Activated naive CD4-positive, alpha-beta T cell (primary cell): ENCODE results near the gene TMEM120B.

Experiments used
- DNase-seq, 4 experiments: peaks; one replicate each; lab custom pipeline; 2025; lab: John Stamatoyannopoulos, UW

The TMEM120B gene

DNA sequence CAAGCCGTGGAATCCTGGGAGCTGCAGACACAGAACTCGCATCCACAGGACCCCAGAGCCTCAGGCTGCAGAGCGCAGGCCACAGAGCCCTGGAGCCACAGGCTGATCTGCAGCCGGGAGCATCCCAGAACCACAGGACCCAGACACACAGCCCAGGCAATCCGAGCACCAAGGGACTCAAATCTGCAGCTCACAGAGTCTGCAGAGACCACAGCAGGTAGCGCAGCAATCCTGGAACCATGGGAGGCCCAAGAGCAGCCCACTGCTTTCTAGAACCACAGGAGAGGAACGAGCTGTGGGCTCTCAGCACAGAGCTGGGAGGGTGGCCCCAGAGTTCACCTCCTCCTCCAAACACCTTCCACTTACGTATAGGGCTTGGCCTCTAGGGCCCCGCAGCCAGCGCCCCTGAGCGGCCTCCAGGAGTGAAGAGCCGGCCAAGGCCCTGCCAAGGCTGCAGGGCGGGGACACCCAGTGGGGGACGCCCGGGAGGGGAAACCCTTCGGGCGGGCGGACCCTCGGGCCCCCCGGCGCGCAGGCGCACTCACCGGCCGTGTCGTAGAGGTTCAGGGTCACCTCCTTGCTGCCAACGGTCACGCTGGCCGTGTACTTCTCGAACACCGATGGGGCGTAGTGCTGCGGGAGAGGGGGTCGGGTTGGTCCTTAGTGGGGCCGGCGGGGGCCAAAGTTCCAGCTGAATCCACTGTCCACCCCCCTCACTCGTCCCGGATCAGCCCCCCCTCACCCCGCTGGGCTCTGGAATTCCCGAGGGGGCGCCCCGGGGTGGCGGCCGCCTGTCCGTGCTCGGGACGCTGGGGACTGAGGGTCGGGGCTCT is 80.3 kb downstream of the TMEM120B start:
- DNase-seq, result peak in 3 of 4 experiments; percentile 22 to 41 (median 29)

DNA sequence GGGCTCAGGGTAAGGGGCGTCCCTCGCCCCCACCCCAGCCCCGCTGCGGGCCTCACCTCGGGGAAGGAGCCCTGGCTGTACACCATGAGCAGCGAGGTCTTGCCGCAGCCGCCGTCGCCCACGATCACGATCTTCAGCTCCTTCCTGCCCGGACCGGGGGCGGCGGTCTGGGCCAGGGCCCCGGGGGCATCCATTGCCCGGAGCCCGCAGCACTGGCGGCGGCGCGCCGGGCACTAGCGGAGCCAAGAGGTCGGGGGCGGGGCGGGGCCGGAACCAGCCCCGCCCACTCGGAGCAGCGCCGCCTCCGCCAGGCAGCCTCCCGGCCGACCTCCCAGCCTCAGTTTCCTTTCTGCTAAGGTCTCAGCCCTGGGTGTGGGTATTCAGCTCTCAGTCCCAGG is 80.9 kb downstream of the TMEM120B start, which contains the start of gene RHOF:
Gene RHOF, minus strand, starts transcription at position 249 of the 398 bp plus-strand sequence. Its CDS starts 55 bp downstream, at position 194.
- DNase-seq, result peak in 3 of 4 experiments; percentile 59 to 72 (median 63)

DNA sequence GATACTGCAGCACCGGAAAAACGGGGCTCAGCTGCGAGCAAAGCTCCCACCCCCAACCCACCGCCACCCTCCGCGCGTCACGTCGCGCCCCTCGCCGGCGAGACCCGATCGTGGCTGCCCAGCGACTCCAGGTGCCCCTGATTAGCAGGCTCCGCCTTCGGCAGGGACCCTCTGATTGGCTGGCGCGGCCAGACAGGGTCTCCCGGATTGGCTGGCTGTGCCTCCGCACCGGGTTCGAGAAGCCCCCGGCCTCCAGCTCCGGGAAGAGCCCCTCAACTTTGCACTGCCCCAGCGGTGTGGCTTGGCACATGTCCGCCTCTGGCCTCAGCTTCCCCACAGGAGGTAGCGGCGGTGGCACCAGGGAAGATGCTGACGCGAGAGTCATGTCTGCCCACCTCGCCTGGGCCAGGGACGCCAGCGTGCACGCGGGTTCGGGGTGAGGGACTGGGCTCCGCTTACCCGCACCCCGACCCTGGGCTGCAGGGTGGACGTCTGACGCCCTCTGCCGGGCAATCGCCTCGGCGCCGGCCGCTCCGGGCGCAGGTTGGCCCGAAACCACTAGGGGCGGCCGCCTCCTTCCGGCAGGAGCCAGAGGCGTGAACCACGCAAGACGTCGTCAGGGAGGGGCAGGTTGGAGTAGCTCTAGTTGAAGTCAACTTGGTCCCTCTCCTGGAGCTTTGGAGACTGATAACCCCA is 81.4 kb downstream of the TMEM120B start:
- peak; percentile 90 to 94 (median 92) for DNase-seq

DNA sequence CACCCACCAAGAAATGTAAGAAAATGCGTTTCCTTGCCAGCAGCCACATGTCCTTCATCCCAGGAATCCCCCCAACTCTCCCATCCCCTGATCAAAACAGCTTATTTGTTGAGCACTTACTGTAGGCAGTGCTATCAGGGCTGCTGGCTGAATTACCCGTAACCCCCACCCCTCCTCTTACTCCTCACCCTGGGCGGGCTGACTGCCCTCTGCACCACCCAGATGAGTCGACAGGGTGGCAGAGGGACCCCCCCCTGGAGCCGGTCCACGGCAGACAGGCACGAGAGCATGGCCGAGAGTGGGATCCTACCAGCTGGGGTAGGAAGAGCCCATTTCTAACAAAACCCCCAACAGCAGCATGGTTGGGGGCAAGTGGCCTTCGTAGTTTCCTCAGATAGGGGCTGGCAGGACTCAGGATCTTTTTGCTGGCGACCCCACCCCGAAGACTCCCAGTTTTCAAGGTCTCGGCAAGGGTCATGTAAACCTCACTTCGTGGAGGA is 82.0 kb downstream of the TMEM120B start:
- DNase-seq, result peak in 3 of 4 experiments; percentile 55 to 59 (median 59)

DNA sequence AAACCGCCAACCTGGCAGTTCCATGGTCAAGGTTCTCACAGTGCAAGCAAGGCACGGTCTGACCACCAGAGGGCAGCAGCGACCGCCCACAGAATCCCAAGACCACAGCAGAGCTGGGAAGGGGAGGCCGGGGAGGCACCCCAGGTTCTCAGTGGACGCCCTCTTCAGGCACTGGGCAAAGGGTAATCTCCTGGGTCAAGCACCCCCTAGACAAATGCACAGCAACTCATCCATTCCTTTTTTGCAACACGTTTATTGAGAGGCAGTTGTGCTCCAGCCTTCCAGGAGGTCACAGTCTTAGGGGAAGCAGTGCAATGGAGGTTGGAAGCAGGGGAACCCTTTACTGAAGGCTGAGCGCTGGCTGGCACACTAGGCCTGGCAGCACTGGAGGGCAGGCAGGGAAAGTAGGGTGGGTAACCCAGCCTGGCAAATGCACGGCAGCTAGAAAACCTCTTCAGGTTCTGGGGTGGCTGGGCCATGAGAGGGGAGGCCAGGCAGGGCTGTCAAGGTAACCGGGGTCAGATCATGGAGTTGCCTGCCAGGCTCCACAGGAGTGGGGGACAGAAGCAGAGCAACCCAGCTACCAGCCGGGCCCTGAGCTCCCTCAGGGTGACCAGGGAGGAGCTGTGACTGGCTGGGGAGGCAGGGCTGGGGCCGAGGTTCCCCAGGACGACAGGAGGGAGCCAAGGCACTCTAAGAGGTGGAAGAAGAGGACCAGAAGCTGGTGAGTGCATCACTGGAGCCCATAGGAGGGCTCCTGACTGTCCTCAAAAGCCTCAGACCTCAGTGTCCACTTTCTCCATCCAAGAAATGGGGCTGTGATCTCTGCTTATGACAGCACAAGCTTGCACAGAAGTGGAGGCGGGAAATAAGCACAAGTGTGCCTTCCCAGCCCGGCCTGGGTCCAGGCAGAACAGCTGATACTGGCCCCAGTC is 82.7 kb downstream of the TMEM120B start:
- peak; percentile 72 to 84 (median 78) for DNase-seq

DNA sequence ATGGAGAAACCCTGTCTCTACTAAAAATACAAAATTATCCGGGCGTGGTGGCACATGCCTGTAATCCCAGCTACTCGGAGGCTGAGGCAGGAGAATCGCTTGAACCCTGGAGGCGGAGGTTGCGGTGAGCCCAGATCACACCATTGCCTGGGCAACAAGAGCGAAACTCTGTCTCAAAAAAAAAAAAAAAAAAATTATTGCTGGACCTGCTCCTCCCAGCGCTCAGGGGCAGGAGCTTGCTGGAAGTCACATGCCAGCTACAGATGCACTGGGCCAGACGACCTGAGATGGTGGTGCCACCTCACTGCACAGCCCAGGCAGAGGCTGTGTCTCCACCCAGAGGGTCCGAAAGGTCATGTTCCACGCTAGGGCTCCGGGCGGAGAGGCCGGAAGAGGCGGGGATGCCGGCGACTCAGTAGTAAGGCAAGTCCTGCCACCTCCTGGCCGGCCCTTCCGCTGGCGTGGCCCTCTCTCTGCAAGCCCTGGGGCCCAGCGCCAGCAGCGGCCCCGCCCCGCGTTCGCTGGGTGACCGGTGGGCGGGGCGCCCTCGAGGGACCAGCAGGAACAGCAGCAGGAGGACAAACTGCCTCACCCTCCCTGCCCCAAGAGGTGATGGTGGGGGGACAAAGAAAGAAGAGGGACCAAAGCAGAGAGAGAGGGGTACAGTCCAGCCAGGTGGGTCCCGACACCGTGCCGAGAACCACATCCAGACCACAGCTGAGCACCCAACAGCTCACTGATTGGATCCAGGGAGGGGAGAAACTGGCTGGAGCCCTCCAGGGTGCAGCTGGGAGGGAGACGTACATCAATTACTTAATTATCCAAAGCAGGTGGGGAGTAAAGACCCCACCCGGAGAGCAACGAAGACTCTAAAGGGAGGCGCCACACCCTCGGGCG is 84.6 kb downstream of the TMEM120B start:
- no peak for DNase-seq

DNA sequence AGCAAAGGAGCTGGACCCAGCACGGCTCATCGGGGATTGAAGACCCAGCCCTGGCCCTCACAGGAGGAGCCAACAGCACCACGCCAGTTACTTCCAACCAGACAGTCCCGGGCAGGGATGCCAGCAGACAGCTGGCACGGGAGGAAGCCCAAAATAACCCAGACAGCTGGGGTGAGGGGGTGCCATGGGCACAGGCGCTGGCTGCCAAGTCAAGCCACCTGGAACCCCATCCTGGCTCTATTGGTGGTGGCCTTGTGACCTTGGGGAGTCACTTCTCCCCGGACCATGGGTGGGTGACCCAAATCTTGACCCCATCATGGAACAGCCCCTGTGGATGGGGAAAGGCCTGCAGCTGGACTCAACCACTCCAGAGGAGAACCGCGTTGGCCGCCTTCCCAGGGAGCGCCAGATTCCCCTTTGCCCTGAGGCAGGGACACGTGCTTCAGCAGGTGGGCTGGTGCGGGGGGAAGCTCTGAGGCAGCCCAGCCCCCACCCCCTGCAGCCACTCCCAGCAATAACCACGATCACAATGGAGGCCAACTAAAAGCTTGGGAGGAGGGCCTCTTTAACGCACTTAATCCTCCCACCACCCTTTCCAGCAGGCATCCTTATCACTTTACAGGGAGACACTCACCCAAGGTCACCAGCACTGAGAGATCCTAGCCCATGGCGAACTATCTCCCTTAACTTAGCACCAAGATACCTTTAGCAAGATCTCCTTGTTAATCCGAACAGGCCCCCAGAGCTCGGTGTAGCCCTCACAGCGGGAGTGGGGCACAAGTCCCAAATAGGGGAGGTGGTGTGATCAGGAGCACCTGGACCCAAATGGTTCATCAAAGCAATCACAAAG is 85.6 kb downstream of the TMEM120B start:
- DNase-seq, result no peak

DNA sequence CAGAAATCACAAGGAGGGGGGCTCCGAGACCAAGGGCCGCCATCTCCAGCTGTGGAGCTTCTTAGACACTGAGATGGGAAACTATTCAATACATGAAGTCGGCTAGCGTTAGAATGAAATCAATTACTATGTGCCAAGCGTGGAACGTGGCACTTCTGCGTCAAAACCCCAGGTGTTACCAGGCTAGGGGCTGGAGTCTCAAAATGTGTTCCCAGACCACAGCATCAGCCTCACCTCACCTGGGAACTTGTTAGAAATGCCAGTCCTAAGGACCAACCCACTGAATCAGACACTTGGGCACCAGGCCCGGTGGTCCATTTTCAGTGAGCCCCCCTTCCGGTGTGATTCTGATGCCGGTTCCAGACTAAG is 86.2 kb downstream of the TMEM120B start:
- no peak for DNase-seq

DNA sequence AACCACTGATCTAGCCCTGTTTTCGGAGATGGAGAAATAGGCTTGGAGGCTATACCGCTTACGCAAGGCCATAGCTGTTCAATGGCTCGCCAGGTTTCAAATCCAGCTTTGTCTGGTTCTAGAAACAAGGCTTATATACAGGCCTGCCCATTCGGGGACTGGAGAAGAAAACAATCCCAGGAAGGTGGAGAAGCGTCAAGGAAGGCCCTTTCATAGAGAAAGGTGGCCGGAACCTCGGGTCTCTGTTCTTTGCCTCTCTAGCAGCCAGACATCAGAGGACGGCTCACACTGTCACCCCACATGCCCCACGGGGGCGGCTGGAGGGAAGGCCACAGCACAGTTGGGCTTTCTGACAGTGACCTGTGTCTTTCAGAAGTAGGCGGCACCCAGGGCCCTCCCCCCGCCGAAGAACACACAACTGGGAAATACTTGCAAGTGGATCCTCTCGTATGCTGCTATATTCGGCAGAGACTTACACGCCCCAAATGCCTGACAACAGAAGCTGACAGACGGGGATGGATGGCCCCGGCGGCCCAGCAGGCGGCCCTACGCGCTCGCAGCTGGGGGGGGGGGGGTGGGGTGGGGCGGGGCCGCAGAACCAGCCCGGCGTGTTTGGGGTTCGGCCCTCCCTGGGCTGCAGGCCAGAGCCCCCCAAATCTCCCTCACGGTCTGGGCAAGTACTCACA is 86.7 kb downstream of the TMEM120B start:
- DNase-seq, result peak in 2 of 4 experiments; percentile 40 to 45

DNA sequence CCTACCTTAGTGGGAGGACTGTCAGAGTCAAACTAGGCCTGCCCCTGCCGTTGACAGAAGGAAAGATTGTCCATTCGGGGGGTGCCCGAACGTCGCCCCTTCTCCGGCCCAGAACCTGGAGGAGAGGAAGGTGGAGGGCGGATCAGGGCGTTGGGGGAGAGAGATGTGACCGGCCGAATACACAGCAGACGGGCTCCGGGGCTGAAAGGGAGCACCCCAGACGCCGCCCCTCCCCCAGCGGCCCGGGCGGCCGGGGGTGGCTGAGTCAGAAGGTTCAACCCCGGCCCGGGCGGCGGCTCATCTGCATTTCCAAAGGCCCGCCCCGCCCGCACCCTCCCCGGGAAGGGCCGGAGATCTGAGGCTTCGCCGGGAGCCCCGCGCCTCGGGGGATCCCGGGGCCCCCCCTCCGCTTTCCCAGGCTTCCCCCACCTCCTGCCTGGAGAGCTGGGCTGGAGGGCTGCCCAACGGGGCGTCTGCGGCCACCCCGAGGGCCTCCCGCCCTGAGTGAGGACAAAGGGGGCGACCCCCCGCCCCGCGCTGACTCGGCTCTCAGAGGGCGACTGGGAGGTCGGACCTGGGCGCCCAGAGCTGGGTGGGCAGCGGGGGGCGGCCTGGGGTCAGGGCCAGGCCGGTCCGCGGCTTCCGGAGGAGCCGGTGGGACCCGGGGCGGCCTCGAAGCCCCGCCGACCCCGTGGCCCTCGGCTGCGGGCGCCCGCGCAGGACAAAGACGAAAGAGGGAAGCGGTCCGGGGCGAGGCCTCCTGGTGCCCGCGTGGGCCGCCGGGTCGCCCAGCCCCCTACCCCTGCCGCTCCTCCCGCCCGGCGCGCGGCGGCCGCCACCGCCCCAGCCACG is 87.5 kb downstream of the TMEM120B start:
- peak; percentile 34 to 72 (median 44) for DNase-seq

DNA sequence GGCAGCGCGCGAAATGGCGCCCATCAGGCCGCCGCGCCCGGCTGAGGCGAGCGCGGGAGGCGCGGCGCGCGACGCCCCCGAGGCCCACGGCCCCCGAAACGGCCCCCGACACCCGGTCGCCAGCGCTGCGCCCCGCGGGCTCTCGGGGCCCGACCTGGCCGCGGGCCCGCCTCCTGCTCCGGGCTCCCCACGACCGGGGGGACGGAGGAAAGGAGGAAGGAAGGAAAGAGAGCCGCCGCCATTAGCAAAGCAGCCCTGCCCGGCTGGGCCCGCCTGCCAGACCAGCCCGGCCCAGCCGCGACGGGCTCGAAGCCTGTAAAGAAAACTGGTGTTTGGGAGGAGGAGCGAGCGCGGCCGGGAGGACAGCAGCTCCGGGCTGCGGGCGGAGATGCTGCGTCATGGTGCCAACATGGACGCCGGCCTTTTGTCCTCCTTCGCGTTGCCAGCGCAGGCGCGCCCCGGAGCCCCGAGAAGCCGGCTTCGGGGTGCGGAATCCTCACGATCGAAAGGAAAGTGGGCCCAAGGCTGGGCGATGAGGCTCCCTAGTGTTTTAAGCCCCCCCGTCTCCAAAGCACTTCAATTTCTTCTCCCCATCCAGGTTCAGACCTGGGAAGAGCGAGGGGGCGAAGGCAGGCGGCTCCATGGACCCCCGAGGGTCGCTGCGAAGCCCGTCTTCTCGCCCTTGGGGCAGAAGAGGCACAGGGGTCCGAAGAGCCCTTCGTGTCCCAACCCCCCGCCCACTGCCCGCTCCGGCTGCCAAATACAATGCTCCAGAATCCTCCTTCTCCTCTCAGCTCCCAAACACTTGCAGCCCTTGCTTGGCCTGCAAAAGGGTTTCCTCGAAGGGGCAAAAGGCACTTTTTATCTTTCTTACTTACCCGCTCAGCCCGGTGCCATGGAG is 88.4 kb downstream of the TMEM120B start:
- DNase-seq, result peak; percentile 30 to 62 (median 38)

DNA sequence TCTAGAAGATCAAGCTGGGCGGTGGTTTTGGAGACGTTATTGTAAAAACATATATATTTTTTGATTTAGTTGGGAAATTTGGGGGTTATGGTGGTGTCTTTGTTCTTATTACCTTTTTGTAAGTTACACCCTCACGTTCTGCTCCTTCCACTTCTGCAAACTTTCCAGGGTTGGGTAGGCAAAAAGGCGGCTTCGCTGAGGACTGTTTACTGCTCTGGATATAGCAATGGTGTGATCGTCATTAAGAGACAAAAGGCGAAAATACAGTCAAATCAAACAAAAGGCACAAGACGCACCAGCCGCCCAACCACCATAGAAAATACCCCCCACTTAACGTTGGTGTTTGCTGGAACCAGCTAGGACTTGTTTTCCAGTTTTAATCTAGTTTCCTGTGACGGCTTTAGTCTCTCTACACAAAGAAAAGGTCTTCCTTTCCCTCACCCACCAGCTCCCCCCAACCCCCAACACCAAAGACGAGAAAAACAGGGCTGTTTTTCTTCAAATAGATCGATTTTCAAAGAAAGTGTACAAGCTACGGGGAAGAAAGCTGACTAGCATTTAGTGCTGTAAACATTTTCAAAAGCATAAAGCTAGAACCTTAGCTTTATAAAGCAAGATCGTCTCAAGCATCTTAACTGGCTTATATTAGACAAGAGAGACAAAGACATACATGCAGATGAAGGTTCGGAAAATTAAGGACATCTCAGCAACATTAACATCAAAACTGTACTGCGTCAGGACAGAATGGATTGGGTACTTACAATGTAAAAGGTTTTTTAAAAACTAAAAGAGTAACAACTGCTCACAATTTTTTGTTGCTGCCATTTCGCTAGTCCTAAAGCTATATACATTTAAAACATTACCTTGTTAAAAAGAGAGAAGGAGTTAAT is 89.3 kb downstream of the TMEM120B start:
- DNase-seq, result peak in 2 of 4 experiments; percentile 44 to 50

DNA sequence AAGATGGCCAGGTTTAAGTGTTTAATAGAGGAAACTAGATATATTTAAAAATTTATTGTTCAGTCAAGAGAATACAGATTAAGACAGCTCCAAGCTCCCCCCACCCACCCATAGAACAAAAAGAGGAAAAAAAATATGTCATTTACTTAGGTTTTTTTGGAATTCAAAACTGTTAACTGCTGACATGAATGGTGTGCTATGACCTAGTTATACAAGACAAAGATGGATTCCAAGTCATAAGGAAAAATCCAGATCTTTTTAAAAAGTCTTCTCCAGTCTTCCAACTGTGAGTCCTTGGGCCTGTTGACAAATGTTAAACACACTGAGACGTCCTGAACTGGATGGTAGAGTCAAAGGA is 89.9 kb downstream of the TMEM120B start:
- no peak for DNase-seq

DNA sequence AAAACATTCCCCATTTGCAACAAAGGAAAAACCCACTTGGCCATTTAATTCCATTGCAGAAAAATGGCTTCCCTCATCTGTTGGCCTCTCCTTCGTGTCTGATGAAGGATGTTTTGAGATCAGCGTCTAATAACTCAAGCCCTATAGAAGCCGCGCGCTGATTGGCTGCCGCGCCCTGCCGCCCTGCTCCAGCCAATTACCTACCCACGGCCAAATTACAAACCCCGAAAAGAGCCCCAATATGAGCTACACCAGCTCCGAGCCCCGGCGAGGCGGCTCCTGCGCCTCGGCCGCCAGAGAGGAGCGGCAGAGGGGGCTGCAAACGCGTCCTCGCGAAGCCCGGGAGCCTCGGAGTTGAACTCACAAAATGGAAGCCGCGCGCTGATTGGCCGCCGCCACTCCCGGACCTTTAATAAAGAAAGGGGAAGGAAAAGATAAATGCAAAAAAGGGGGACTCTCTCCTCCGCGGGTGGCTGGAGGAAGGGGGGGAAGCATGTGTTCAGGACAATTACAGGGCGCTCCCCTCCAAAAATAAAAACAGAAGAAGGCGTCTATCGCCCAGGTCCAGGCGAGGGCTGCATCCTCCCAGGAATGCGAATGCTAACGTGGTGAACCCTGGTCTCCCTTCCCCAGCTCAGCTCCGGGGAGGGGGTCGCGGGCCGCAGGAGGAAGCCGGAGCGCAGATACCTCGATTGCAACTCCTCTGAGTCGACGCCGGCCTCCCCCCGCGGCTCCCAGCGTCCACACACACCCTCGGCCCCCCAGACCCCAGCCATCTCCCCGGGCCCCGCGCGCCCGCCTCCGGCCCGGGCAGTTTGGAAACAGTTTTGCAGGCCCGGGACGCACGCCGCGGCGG is 90.5 kb downstream of the TMEM120B start:
- DNase-seq, result peak; percentile 66 to 87 (median 83)

DNA sequence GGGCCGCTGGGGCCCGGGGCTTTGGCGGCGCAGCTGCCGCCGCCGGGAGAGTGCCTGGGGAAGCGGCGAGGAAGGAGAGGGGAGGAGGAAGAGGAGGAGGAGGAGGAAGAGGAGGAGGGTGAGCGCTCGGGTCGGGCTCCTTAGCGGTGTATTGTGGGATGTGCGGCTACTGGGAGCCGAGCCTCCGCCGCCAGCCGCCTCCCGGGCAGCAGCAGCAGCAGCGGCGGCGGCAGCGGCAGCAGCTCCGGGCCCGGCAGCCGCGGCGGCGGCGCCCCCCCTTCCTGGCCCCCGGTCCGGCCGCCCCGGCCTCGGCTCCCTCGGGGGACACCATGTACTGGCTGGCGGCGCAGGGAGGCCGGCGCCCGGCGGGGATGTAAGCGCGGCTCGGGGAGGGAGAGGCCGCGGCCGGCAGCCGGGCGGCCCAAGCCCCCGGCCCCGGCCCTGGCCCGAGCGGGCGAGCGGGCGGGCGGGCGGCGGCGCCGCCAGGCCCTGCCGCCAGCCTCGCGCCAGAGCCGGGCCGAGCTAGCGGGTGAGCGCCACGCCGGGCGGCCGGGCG is 91.4 kb downstream of the TMEM120B start, which contains the start of gene SETD1B:
Gene SETD1B, plus strand, starts transcription at position 149 of the 556 bp plus-strand sequence. CDS start 729 bp downstream, outside the sequence.
- peak in 2 of 4 experiments; percentile 19 to 37 for DNase-seq
